GM12878 (cell line): ENCODE measurements around the gene PRSS57. TPM values are rescaled to one million over a fixed set of nuclear protein-coding genes. Genes with fewer than 3 reads are reported as not detected.
A peak's percentile ranks its signal among the peaks of the same experiment; 100 is the strongest.
"Not testable (repeated sequence)": the region's sequence is repeated elsewhere in the genome, so short reads cannot be mapped to it uniquely, and the experiment has no call there.

Experiments
- ATAC-seq: fragments of 200-7000 bp; cut with Tn5 transposase; 3 replicates; pipeline ENCODE4 v1.9.1; 2020; ENCODE audit warnings: mild to moderate bottlenecking, moderate library complexity
- BruUV-seq: library from RNA; stranded (reverse); fragments of 400-500 nt; replicated peaks from 2 replicates; lab custom pipeline; 2021; lab: Mats Ljungman, UMichigan
- CTCF ChIA-PET: fragments of 300-600 bp; sonication (Branson Sonifier 250); formaldehyde crosslinking; extraction: SDS; loops from one replicate; lab custom pipeline; 2021; ENCODE audit warnings: inconsistent platforms; lab: Yijun Ruan, JAX
- POLR2A ChIA-PET: fragments of 350-600 bp; formaldehyde crosslinking; extraction: SDS; loops from one replicate; lab custom pipeline; 2021; ENCODE audit warnings: inconsistent platforms; lab: Charles Lee
- RAD21 ChIA-PET: fragments of 300-600 bp; sonication (Branson Sonifier 250); formaldehyde crosslinking; loops from one replicate; lab custom pipeline; 2023; ENCODE audit warnings: antibody characterized with exemption; ENCODE audit not compliant: unreplicated experiment; lab: Charles Lee
- SMC1A ChIA-PET: fragments of 300-600 bp; sonication (Branson Sonifier 250); formaldehyde crosslinking; loops from one replicate; lab custom pipeline; 2023; ENCODE audit not compliant: unreplicated experiment, uncharacterized antibody; lab: Charles Lee
- DNase-seq: peaks from one replicate; pipeline ENCODE4 v3.0.0-alpha.2; 2011; ENCODE audit warnings: low read depth, low spot score
- FAIRE-seq: peaks from 3 replicates; lab custom pipeline; 2011; peaks lifted over from hg19 to GRCh38; lab: Jason Lieb, UNC
- H2AFZ ChIP-seq: 2 replicates; pipeline ENCODE4 v1.6.0; 2011; ENCODE audit warnings: low read depth, low read length, control low read depth; ENCODE audit not compliant: control insufficient read depth
- H3K27ac ChIP-seq: 2 replicates; pipeline ENCODE4 v1.5.1; 2011; ENCODE audit warnings: control low read depth; ENCODE audit not compliant: control insufficient read depth, insufficient read depth
- H3K27me3 ChIP-seq, 2 experiments: replicated peaks in 1 of 2; 2 replicates each; pipeline versions ENCODE4 v1.6.0 to v1.6.1; 2011; ENCODE audit warnings: low read length in 1 of 2; ENCODE audit not compliant: control insufficient read depth in 2 of 2, insufficient read depth in 2 of 2
- H3K36me3 ChIP-seq, 2 experiments: 2 replicates each; pipeline ENCODE4 v1.5.1; 2011; ENCODE audit warnings: low read length in 1 of 2; ENCODE audit not compliant: control insufficient read depth in 2 of 2, insufficient read depth in 2 of 2
- H3K4me1 ChIP-seq: 2 replicates; pipeline ENCODE4 v1.6.1; 2011; ENCODE audit warnings: mild to moderate bottlenecking, low read length, moderate library complexity, mixed read lengths; ENCODE audit not compliant: control insufficient read depth, insufficient read depth
- H3K4me2 ChIP-seq: 2 replicates; pipeline ENCODE4 v1.6.0; 2011; ENCODE audit warnings: control low read depth; ENCODE audit not compliant: control insufficient read depth, insufficient read depth
- H3K4me3 ChIP-seq: fragments of 200-600 bp; sonication (generic); 2 replicates; pipeline ENCODE4 v1.5.1; 2016
- H3K79me2 ChIP-seq: 2 replicates; pipeline ENCODE4 v1.6.0; 2011; ENCODE audit warnings: low read length; ENCODE audit not compliant: control insufficient read depth, insufficient read depth
- H3K9ac ChIP-seq: 2 replicates; pipeline ENCODE4 v1.8.0; 2011; ENCODE audit warnings: low read length, control low read depth, mixed read lengths; ENCODE audit not compliant: control insufficient read depth, insufficient read depth
- H3K9me3 ChIP-seq: replicated peaks from 3 replicates; pipeline ENCODE4 v1.5.1; 2011; ENCODE audit warnings: mild to moderate bottlenecking, low read length; ENCODE audit not compliant: control insufficient read depth, insufficient read depth
- H4K20me1 ChIP-seq: 2 replicates; pipeline ENCODE4 v1.6.0; 2011; ENCODE audit not compliant: control insufficient read depth, insufficient read depth
- KLF5 ChIP-seq: fragments of 450-650 bp; IDR thresholded peaks from 2 replicates; pipeline ENCODE4 v1.6.1; 2014; ENCODE audit warnings: mild to moderate bottlenecking; ENCODE audit not compliant: partially characterized antibody
- WGBS: methylation state at CpG from one replicate; pipeline ENCODE4 v1.1.6; 2016; ENCODE audit warnings: low lambda C conversion rate; ENCODE audit not compliant: insufficient replicate concordance, insufficient coverage; ENCODE audit errors: missing lambda C conversion rate; 5-methylcytosine and 5-hydroxymethylcytosine counted together
- in situ Hi-C: fragments of 300-500 bp; cut with MboI; formaldehyde crosslinking; loops from 9 replicates; pipeline ENCODE4 v1.14.3; 2018; ENCODE audit warnings: mixed read lengths
- intact Hi-C: fragments of 100-400 bp; cut with micrococcal nuclease; formaldehyde crosslinking; loops from one replicate; pipeline ENCODE4 v1.14.2; 2022; ENCODE audit not compliant: unreplicated experiment
- polyA plus RNA-seq, 11 experiments: library from polyadenylated mRNA; depleted of rRNA in 4 of 11; unstranded in 6 of 11; stranded (reverse) in 5 of 11; fragments of >200 nt; fragmentation: Nextera tagmentation in 4 of 11; fragmentation: Illumina TruSeq in 1 of 11; extraction: Ambion mirVana in 4 of 11; extraction: Trizol in 1 of 11; gene quantifications; 1 replicate in 1 of 11; 2 replicates in 10 of 11; pipeline versions ENCODE4 v1.2.1 to v1.2.3, GENCODE V29; 2011 to 2016; ENCODE audit warnings: inconsistent platforms in 2 of 11, missing spikeins in 2 of 11, low read depth in 1 of 11
- total RNA-seq, 4 experiments: library from RNA; depleted of rRNA in 3 of 4; stranded (reverse); fragments of >200 nt in 3 of 4; fragmentation: Illumina TruSeq in 1 of 4; extraction: Trizol in 1 of 4; gene quantifications; 2 replicates each; pipeline versions ENCODE4 v1.2.1 to v1.2.3, GENCODE V29; 2013 to 2021
- TF ChIP-seq, protein P1 (sequence below), 3 experiments: IDR thresholded peaks in 2 of 3; conservative IDR thresholded peaks in 1 of 3; 2 replicates each; pipeline ENCODE4 v1.5.1; 2011; ENCODE audit warnings: low read depth in 3 of 3, low read length in 3 of 3, mild to moderate bottlenecking in 3 of 3, control low read depth in 2 of 3, moderate library complexity in 2 of 3, inconsistent platforms in 1 of 3, mixed read lengths in 1 of 3; ENCODE audit not compliant: control insufficient read depth in 2 of 3, insufficient read depth in 1 of 3; ENCODE audit errors: extremely low read depth in 1 of 3

PRSS57 gene
- total and polyA plus RNA-seq, 10 of the 15 experiments (the other 5 are each of a cell fraction or from before 2014, with no cell fraction given) = not detected

DNA sequence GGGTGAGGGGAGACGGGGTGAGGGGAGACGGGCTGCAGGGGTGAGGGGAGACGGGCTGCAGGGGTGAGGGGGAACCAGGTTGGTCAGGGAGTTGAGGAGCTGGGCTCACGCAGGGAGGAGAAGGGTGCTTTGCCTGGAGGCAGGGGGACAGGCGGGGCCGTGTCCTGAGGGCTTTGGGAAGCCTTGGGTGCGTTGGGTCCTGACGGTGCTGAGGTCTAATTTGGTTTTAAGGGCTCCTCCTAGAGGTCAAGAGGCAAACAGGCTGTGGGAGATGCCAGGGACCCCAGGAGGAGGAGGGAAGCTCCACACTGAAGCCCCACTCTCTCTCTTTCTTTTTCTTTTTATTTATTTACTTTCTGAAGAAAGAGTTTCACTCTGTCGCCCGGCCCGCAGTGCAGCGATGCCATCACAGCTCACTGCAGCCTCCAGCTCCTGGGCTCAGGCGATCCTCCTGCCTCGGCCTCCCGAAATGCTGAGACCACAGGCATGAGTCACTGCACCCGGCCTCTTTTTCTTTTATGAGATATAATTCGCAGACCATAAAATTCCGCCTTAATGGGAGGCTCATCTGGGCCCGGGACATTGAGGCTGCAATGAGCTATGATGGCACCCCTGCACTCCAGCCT is 46.4 kb upstream of the PRSS57 start:
- Histone ChIP-seq H2AFZ (no peak overlapping the region), H3K4me2 (no peak overlapping the region), H3K4me1 (no peaks in the 10 kb centered on the region), H3K4me3 (no peak overlapping the region), H3K27ac (no peak overlapping the region), H4K20me1 (no peaks in the 10 kb centered on the region), H3K9ac (no peak overlapping the region), H3K9me3 (no peaks in the 10 kb centered on the region; the same call in 2 of the 3 replicates), H3K36me3 (no peaks in the 10 kb centered on the region), H3K27me3 (no peaks in the 10 kb centered on the region), H3K79me2 (no peaks in the 10 kb centered on the region)
- FAIRE-seq (no peak), DNase-seq (no peak), ATAC-seq (no peak)
- ChIA-PET CTCF (no interaction called here), RAD21 (interaction anchor here (0.9 kb wide), 1 partner anchor 71 kb away, joined by 6 read pairs; no protein-coding TSS in a partner anchor), SMC1A (no interaction called here), POLR2A (interaction anchor here (0.6 to 1.2 kb wide), 3 partner anchors 55 to 180 kb away, joined by 3 read pairs; no protein-coding TSS in a partner anchor)
- intact Hi-C loops = no loop called here
- in situ Hi-C loops = no loop called here
- TF ChIP-seq KLF5 = no peak
- TF ChIP-seq, protein P1, sequence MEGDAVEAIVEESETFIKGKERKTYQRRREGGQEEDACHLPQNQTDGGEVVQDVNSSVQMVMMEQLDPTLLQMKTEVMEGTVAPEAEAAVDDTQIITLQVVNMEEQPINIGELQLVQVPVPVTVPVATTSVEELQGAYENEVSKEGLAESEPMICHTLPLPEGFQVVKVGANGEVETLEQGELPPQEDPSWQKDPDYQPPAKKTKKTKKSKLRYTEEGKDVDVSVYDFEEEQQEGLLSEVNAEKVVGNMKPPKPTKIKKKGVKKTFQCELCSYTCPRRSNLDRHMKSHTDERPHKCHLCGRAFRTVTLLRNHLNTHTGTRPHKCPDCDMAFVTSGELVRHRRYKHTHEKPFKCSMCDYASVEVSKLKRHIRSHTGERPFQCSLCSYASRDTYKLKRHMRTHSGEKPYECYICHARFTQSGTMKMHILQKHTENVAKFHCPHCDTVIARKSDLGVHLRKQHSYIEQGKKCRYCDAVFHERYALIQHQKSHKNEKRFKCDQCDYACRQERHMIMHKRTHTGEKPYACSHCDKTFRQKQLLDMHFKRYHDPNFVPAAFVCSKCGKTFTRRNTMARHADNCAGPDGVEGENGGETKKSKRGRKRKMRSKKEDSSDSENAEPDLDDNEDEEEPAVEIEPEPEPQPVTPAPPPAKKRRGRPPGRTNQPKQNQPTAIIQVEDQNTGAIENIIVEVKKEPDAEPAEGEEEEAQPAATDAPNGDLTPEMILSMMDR (IDR thresholded peaks at IDR 0.05 in 2 of 3, conservative IDR thresholded peaks at IDR 0.05 in 1 of 3; ENCODE audit: control insufficient read depth in 2 of 3, extremely low read depth in 1 of 3, insufficient read depth in 1 of 3, low read depth in 3 of 3, low read length in 3 of 3) = peak in 2 of 3 experiments; percentile 4 to 37; a peak in 2 of 6 replicates
- 63% methylated on average over 15 of the region's 19 CpGs for WGBS
- BruUV-seq = no TSS peak

DNA sequence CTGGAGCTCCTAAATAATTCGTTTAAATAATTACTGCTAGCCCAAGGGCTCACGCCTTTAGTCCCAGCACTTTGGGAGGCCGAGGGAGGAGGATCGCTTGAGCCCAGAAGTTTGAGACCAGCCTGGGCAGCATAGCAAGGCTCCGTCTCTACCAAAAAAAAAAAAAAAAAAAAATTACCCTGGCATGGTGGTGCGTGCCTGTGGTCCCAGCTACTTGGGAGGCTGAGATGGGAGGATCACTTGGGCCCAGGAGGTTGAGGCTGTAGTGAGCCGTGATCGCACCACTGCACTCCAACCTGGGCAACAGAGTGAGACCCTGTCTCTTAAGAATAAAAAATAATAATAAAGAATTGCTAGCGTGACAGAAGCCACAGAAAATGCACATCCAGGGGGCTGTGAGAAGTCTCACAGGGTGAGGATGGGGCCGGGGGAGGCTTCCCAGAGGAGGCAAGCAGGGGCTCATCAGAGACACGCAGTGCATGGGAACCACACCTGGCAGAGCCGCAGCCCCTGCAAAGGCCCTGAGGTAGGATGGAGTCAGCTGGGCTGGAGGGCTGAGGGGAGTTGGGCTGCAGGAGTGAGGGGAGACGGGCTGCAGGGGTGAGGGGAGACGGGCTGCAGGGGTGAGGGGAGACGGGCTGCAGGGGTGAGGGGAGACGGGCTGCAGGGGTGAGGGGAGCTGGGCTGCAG is 45.7 kb upstream of the PRSS57 start:
- CTCF ChIA-PET = interaction anchor here (0.6 kb wide), 1 partner anchor 78 kb away, joined by 3 read pairs; the partner anchor contains the start of gene RNF126
- SMC1A ChIA-PET = interaction anchor here (0.7 kb wide), 1 partner anchor 78 kb away, joined by 3 read pairs; the partner anchor contains the start of gene RNF126
- intact Hi-C loops, ATAC-seq, H3K79me2 ChIP-seq, H3K36me3 ChIP-seq, H3K4me1 ChIP-seq, H3K27me3 ChIP-seq, H3K4me2 ChIP-seq, H3K9me3 ChIP-seq, H3K9ac ChIP-seq, H2AFZ ChIP-seq, H3K4me3 ChIP-seq, in situ Hi-C loops, DNase-seq, H4K20me1 ChIP-seq, H3K27ac ChIP-seq, BruUV-seq, FAIRE-seq: not testable (repeated sequence)
- RAD21 ChIA-PET = interaction anchor here (0.9 to 1.0 kb wide), 2 partner anchors 70 to 78 kb away, joined by 3 to 6 read pairs; partner anchors contain the start of gene RNF126
- POLR2A ChIA-PET = interaction anchor here (1.2 kb wide), 1 partner anchor 180 kb away, joined by 3 read pairs; no protein-coding TSS in a partner anchor
- 50% methylated on average over 11 of the region's 16 CpGs for WGBS
